ENCODE measurements around the gene DENND2A.

GRCh38 chr7:140506788-140507464 is 133.7 kb downstream of the DENND2A start:
- TF ChIP-seq CTCF (IDR thresholded peaks at IDR 0.05; ENCODE audit: low read depth, low read length, poor library complexity, severe bottlenecking) (no peak), EZH2phosphoT487 (IDR thresholded peaks at IDR 0.05; ENCODE audit: borderline replicate concordance, low read length) (no peak)

Data from DOHH2 (cell line).